CD4-positive, alpha-beta T cell treated with Interleukin-1 beta for 1 hour (primary cell): Measurements from ENCODE around the gene PRPSAP1.

Source experiments
- DNase-seq, 2 donors: peaks; one replicate each; pipeline ENCODE4 v3.0.0-alpha.2; 2020 to 2022

The PRPSAP1 gene

GRCh38 chr17:76353599-76354316, at the start of gene PRPSAP1:
PRPSAP1 (minus strand) TSS chr17:76353916; CDS start chr17:76353703, 213 bp downstream.
- peak; percentile 83 to 85 for DNase-seq

- DNase-seq: no peak
Measured at GRCh38 chr17:76402711-76403110, 49.0 kb upstream of the PRPSAP1 start.

- DNase-seq: no peak
Measured at GRCh38 chr17:76399175-76400172, 45.8 kb upstream of the PRPSAP1 start.

GRCh38 chr17:76398523-76399174, 44.9 kb upstream of the PRPSAP1 start:
- DNase-seq: no peak

GRCh38 chr17:76397687-76398522, 44.2 kb upstream of the PRPSAP1 start:
- DNase-seq: peak; percentile 80 to 85

GRCh38 chr17:76397184-76397583, 43.5 kb upstream of the PRPSAP1 start:
- DNase-seq: no peak

GRCh38 chr17:76395980-76396379, 42.3 kb upstream of the PRPSAP1 start:
- DNase-seq: no peak

- no peak for DNase-seq
Measured at GRCh38 chr17:76394166-76394565, 40.5 kb upstream of the PRPSAP1 start.

GRCh38 chr17:76391200-76391715, 37.5 kb upstream of the PRPSAP1 start:
- DNase-seq: no peak

- DNase-seq: no peak
Measured at GRCh38 chr17:76390003-76390421, 36.3 kb upstream of the PRPSAP1 start.

GRCh38 chr17:76388966-76389888, 35.5 kb upstream of the PRPSAP1 start:
- no peak for DNase-seq

GRCh38 chr17:76386966-76387765, 33.5 kb upstream of the PRPSAP1 start:
- no peak for DNase-seq

- DNase-seq: peak; percentile 83 to 87
Measured at GRCh38 chr17:76385892-76386786, 32.4 kb upstream of the PRPSAP1 start.

- DNase-seq: peak; percentile 18 to 70
Measured at GRCh38 chr17:76384987-76385891, 31.5 kb upstream of the PRPSAP1 start.

GRCh38 chr17:76384222-76384986, 30.7 kb upstream of the PRPSAP1 start, which contains the start of gene SPHK1:
SPHK1 (plus strand) TSS chr17:76384609; CDS start chr17:76385645, 1,036 bp downstream.
- peak; percentile 57 to 59 for DNase-seq

GRCh38 chr17:76383546-76384221, 30.0 kb upstream of the PRPSAP1 start:
- DNase-seq: peak; percentile 35 to 43
